Measurements from ENCODE around the gene TEX30. TPM values are rescaled to one million over a fixed set of nuclear protein-coding genes. Genes with fewer than 3 reads are reported as not detected.

TEX30 gene
- 10 to 100 TPM; 20.8 to 23.0 TPM for total RNA-seq

DNA sequence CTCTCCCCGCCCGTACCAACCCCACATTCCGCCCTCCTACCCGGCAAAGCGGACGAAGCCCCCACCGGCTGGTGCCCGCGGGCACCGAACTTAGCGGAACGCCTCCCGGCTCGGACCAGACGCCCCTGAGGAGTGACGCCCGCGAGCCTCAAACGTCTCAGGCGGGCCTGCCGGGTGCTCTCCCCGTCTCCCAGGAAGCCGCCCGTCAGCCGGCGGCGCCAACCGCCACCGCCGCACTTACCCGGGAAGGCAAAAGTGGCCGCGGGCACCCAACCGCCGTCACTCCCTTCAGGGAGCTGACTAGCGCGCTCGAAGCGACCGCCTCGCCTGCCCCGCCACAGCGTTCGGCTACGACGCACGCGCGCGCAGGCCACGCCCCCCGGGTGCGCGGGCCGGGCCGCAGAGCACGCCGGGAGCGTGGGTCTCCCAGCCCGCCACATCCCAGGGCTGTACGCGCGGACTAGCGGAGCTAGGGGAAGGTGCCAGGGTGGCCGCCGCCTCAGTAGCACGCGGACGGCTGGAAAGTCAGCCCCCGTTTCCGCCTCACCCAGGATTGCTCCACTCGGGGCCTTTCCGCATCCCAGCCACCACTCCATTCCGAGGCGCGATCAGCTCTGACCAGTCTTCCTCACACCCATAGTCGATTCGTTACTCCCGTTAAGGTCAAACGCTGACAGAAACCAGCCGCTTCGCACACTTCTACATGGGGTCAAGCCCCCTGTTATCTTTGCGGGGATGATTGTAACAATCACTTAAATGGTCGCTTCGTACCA lies at the start of gene TEX30:
Gene TEX30, minus strand, starts transcription at position 346 of the 773 bp plus-strand sequence. CDS start 3,760 bp downstream, outside the sequence.
- Mint-ChIP-seq H3K36me3 (ENCODE audit: low read depth) (peaks cover 6% of the 10 kb centered on the region), H3K4me3 (peak within 1 kb of the TSS; percentile 82), H3K9me3 (no peaks in the 10 kb centered on the region), H3K4me1 (ENCODE audit: low read depth) (peaks cover 34% of the 10 kb centered on the region), H3K27me3 (ENCODE audit: low read depth) (no peaks in the 10 kb centered on the region), H3K27ac (peak within 1 kb of the TSS; percentile 87)
- intact Hi-C loops (cut with micrococcal nuclease): loop anchor here (1.0 to 10.0 kb wide), 6 partner anchors 26 to 1149 kb away; partner anchors contain the start of genes BIVM and TPP2
- DNase-seq: peak; percentile 83
- CTCF ChIA-PET: interaction anchor here (0.6 to 1.3 kb wide), 2 partner anchors 26 to 194 kb away, joined by 3 read pairs; no protein-coding TSS in a partner anchor

DNA sequence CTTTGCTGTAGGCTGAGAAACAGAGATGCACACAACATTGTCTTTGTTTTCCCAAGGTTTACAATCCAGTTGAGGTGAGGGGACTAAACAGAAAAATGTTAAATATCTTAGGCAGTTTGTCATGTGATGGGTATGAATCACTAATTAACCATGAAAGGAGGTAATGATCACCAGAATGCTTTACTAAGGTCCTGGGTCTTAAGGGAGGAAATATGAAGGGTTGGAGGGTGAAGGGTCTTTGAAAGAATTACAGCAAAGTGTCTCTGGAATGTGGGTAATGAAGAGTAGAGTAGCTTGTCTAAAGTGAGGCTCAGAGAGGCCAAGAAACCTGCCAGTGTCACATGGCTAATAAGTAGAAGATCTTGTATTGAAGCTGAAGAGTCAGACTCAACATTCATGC lies 44.3 kb upstream of the TEX30 start:
- Mint-ChIP-seq H3K4me1 (ENCODE audit: low read depth) (peaks cover 10% of the 10 kb centered on the region), H3K36me3 (ENCODE audit: low read depth) (peaks cover 23% of the 10 kb centered on the region), H3K4me3 (no peak overlapping the region), H3K27me3 (ENCODE audit: low read depth) (no peaks in the 10 kb centered on the region), H3K9me3 (no peaks in the 10 kb centered on the region), H3K27ac (no peak overlapping the region)
- intact Hi-C loops (cut with micrococcal nuclease): no loop called here
- DNase-seq: no peak
- CTCF ChIA-PET: no interaction called here

DNA sequence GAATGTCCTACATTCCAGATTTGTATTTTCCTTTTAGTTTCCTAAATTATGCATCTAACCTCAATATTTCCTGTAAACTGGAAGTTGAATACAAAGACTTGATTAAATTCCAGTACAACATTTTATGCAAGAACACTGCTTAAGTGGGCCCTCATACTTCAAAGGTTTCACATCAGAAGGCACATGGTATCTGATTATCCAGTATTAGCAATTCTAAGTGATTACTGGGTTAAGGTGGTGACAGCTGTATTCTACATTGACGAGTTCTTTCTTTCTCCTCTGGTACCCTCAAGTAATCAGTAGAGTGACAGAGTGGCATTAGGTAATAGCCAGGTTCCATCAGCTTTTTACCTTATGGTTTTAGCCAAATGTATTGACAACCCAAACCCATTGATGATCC lies 43.7 kb upstream of the TEX30 start:
- peaks cover 18% of the 10 kb centered on the region for H3K36me3 Mint-ChIP-seq (ENCODE audit: low read depth)
- CTCF ChIA-PET: no interaction called here
- H3K27me3 Mint-ChIP-seq (ENCODE audit: low read depth): no peaks in the 10 kb centered on the region
- H3K9me3 Mint-ChIP-seq: no peaks in the 10 kb centered on the region
- intact Hi-C loops (cut with micrococcal nuclease): no loop called here
- no peak for DNase-seq
- H3K27ac Mint-ChIP-seq: no peak overlapping the region
- no peak overlapping the region for H3K4me3 Mint-ChIP-seq
- peaks cover 10% of the 10 kb centered on the region for H3K4me1 Mint-ChIP-seq (ENCODE audit: low read depth)

DNA sequence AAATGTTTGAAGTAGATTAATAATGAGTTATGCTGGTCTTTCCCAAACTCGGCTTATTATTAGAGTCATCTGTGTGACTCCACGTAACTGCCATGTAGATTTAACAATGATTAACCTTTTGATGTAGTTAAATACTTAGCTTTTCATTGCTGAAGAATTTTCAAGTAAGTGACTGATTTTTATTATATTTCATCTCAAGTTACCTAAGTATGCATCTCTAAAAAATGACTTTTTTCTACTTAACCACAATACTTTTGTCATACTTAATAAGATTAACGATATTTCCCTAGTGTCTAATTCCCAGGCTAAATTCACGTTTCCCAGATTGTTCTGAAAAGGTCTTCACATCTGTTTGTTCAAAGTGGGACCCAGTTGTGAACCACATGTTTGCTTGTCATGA lies 43.1 kb upstream of the TEX30 start:
- no peak overlapping the region for H3K4me3 Mint-ChIP-seq
- peaks cover 4% of the 10 kb centered on the region for H3K9me3 Mint-ChIP-seq
- no peak overlapping the region for H3K27ac Mint-ChIP-seq
- intact Hi-C loops (cut with micrococcal nuclease): no loop called here
- CTCF ChIA-PET: no interaction called here
- peaks cover 10% of the 10 kb centered on the region for H3K4me1 Mint-ChIP-seq (ENCODE audit: low read depth)
- DNase-seq: no peak
- H3K27me3 Mint-ChIP-seq (ENCODE audit: low read depth): no peaks in the 10 kb centered on the region
- peaks cover 18% of the 10 kb centered on the region for H3K36me3 Mint-ChIP-seq (ENCODE audit: low read depth)

DNA sequence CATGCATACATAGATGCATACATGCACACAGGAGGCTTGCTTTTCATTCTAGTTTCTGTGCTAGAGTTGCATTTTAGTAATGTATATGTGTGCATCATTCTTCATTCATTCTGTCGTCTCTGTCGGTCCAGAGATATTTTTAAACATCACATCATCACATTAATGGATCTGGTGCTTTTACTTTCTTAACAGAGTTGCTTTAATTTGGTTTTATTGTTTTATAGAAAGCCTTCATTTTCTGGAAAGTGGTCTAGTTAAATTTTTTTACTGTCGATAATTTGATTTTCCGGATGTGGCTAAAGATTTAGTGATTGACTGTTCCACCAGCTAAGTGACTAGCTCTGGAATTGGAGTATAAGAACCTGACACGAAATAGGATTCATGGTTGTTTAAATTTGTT lies 42.2 kb upstream of the TEX30 start:
- Mint-ChIP-seq H3K4me3 (no peak overlapping the region), H3K27me3 (ENCODE audit: low read depth) (no peaks in the 10 kb centered on the region), H3K27ac (no peak overlapping the region), H3K36me3 (ENCODE audit: low read depth) (peaks cover 21% of the 10 kb centered on the region), H3K9me3 (peaks cover 4% of the 10 kb centered on the region), H3K4me1 (ENCODE audit: low read depth) (peaks cover 10% of the 10 kb centered on the region)
- no peak for DNase-seq
- intact Hi-C loops (cut with micrococcal nuclease): no loop called here
- CTCF ChIA-PET: no interaction called here

DNA sequence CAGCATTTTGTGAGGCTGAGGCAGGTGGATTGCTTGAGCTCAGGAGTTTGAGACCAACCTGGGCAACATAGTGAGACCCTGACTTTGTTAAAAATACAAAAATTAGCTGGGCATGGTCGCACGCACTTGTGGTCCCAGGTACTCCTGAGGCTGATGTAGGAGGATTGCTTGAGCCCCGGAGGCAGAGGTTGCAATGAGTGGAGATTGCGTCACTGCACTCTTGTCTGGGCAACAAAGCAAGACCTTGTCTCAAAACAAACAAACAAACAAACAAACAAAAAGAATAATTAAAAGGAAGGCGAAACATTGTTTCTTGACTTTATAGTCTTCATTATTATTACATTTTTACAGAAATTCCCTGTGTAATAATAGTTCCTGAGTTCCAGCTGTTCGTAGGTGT lies 41.2 kb upstream of the TEX30 start:
- Mint-ChIP-seq H3K4me3 (no peak overlapping the region), H3K4me1 (ENCODE audit: low read depth) (peaks cover 10% of the 10 kb centered on the region), H3K36me3 (ENCODE audit: low read depth) (peaks cover 26% of the 10 kb centered on the region), H3K27me3 (ENCODE audit: low read depth) (no peaks in the 10 kb centered on the region), H3K27ac (no peak overlapping the region), H3K9me3 (peaks cover 4% of the 10 kb centered on the region)
- intact Hi-C loops (cut with micrococcal nuclease): no loop called here
- DNase-seq: no peak
- CTCF ChIA-PET: no interaction called here

DNA sequence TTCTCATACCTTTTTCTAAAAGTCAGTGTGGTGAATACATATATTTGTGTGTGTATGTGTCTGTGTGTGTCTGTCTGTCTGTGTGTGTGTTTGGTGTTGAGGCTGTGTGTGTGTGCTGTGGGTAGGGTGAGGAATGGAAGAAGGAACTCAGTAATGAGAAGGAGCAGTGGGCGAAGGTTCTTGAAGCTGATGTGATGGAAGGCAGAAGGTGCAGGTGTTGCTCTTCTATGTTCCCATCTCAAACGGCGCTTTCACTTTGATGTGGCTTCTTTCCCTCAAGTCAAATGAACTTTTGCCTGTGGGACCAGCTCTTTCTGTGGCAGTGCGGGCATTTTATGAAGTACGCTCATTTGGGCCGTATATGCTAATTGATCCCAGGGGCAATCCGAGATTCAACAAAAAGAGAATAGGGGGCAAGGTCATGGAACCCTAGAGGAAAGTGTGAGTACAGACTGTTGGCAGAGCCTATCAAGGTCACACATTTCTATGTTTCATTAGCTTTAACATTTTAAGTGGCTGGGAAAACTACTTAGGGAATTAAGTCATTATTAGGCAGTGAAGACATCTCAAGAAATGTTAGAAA lies 40.5 kb upstream of the TEX30 start:
- intact Hi-C loops (cut with micrococcal nuclease): no loop called here
- DNase-seq: no peak
- H3K27me3 Mint-ChIP-seq (ENCODE audit: low read depth): no peaks in the 10 kb centered on the region
- peaks cover 10% of the 10 kb centered on the region for H3K4me1 Mint-ChIP-seq (ENCODE audit: low read depth)
- CTCF ChIA-PET: no interaction called here
- no peak overlapping the region for H3K4me3 Mint-ChIP-seq
- H3K27ac Mint-ChIP-seq: no peak overlapping the region
- peaks cover 24% of the 10 kb centered on the region for H3K36me3 Mint-ChIP-seq (ENCODE audit: low read depth)
- peaks cover 4% of the 10 kb centered on the region for H3K9me3 Mint-ChIP-seq

DNA sequence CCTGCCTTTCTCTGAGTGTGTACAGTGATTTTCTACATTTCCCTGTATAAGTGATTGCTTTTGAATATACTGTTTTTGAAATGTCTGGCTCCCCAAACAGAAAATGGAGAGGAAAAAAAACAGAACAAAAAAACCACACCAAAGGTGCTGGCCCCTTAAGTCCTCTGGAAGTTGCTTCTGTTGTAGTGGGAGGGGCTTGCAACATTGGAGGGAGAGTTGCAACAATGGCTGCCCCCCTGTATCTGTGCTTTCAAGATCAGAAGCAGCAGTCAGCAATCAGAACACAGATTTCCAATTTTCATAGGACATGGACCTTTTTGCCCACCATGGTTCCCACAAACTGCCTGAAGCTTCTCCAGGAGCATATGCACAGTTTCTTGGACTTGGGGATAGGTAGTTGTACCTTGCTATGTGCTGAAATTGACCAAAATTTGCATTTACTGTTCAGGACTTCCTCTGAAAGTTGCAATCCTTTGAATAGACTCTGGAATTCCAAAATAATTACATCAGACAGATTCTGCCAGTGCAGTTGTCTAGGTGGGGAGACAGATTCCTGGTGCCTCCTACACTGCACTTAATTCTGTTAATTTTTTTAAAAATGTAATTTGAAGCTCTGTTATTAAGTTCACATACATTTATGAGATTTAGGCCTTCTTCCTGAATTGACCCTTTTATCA lies 39.2 kb upstream of the TEX30 start:
- H3K4me3 Mint-ChIP-seq: no peak overlapping the region
- H3K27me3 Mint-ChIP-seq (ENCODE audit: low read depth): no peaks in the 10 kb centered on the region
- H3K4me1 Mint-ChIP-seq (ENCODE audit: low read depth): peaks cover 11% of the 10 kb centered on the region
- no peak for DNase-seq
- CTCF ChIA-PET: interaction anchor here (0.7 kb wide), 1 partner anchor 13 kb away, joined by 3 read pairs; no protein-coding TSS in a partner anchor
- H3K36me3 Mint-ChIP-seq (ENCODE audit: low read depth): peaks cover 17% of the 10 kb centered on the region
- intact Hi-C loops (cut with micrococcal nuclease): no loop called here
- H3K9me3 Mint-ChIP-seq: peaks cover 4% of the 10 kb centered on the region
- H3K27ac Mint-ChIP-seq: no peak overlapping the region

DNA sequence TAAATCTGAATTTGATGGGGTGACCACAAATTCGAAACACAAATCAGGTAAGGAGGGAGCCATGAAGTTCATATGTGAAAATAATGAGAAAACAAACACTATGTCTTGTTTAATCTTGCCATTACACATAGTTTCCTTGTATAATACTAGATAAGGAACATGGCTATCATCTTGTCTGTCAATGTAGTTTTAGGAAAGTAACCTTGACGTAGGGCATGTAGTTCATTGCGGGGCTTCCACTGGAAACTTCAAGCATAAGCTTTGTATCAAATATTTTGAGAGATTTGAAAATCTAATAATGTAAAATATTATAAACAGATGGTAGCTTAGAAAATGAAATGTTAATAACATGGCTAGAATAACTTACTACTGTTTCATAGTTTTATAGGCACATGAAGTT lies 34.1 kb upstream of the TEX30 start:
- Mint-ChIP-seq H3K4me1 (ENCODE audit: low read depth) (peaks cover 1% of the 10 kb centered on the region), H3K4me3 (no peak overlapping the region), H3K9me3 (peaks cover 4% of the 10 kb centered on the region), H3K27ac (no peak overlapping the region), H3K27me3 (ENCODE audit: low read depth) (no peaks in the 10 kb centered on the region), H3K36me3 (ENCODE audit: low read depth) (peaks cover 17% of the 10 kb centered on the region)
- CTCF ChIA-PET: no interaction called here
- no peak for DNase-seq
- intact Hi-C loops (cut with micrococcal nuclease): no loop called here

DNA sequence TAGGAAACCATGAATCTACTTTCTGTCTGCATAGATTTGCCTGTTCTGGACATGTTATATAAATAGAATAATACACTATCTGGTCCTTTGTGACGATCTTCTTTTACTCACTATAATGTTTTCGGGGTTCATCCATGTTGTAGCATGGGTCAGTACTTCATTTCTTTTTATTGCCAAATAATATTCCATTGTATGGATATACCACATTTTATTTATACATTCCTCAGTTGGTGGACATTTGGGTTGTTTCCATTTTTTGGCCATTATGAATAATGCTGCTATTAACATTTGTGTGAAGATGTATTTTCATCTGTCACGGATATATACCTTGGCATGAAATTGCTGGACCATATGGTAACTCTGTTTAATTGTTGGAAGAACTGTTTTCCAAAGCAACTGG lies 32.1 kb upstream of the TEX30 start:
- no peak for DNase-seq
- H3K4me1 Mint-ChIP-seq (ENCODE audit: low read depth): peaks cover 8% of the 10 kb centered on the region
- no peaks in the 10 kb centered on the region for H3K27me3 Mint-ChIP-seq (ENCODE audit: low read depth)
- intact Hi-C loops (cut with micrococcal nuclease): no loop called here
- CTCF ChIA-PET: no interaction called here
- H3K9me3 Mint-ChIP-seq: no peaks in the 10 kb centered on the region
- no peak overlapping the region for H3K4me3 Mint-ChIP-seq
- H3K36me3 Mint-ChIP-seq (ENCODE audit: low read depth): peaks cover 9% of the 10 kb centered on the region
- no peak overlapping the region for H3K27ac Mint-ChIP-seq

DNA sequence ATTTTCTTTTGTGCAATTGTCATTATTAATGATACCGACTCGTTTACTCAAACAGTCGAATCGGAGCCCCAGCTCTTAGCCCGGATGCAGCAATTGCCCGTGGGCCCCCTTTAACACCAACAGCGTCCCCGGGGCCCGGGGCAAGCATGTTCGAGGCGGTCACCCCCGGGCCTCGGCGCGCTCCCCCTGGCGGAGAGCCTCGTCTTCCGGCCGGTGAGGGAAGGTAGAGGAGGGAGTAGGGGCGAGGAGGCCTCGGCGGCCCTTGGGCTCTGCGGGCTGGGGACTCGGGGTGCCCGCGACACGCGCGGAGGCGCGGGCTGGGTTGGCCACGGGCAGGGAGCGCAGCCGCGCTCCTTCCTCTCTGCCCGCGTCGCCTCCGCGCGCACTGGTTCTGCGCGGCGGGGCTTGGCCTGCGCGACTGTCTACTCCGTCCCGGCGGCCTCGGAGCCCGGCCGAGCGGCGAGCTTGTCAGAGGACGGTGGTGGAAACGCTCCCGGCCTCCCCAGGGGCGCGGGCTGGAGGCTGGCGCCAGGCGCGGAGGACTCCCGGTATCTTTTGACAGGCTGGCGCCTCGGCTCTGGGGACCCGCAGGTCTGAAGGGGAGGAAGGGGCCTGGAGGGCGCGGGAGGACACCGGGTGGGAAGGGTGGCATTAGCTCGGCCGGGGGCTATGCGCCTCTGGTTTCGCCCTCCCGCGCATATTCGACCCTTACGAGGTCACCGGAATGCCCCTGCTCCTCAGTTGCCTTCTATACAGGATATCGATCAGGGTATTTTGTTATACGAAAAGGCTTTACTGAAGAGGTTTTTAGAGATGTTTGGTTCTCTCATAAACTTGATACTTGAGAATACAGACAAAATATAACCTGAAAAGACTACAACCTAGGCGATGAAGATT lies 26.8 kb upstream of the TEX30 start:
- no peak overlapping the region for H3K27ac Mint-ChIP-seq
- intact Hi-C loops (cut with micrococcal nuclease): loop anchor here (1.0 kb wide), 1 partner anchor 208 kb away; no protein-coding TSS in a partner anchor

More for the DNA sequence above, 26.8 kb upstream of the TEX30 start:
- CTCF ChIA-PET: interaction anchor here (0.6 to 2.3 kb wide), 13 partner anchors 11 to 219 kb away, joined by 3 to 8 read pairs (median 4); partner anchors contain the start of genes ERCC5 and TEX30
- no peaks in the 10 kb centered on the region for H3K9me3 Mint-ChIP-seq
- H3K4me1 Mint-ChIP-seq (ENCODE audit: low read depth): peaks cover 13% of the 10 kb centered on the region
- H3K36me3 Mint-ChIP-seq (ENCODE audit: low read depth): peaks cover 4% of the 10 kb centered on the region
- H3K4me3 Mint-ChIP-seq: peak overlapping the region; percentile 93
- H3K27me3 Mint-ChIP-seq (ENCODE audit: low read depth): peaks cover 21% of the 10 kb centered on the region
- peak; percentile 83 for DNase-seq
